ENCODE data around the gene LOXL3. TPM values are rescaled to one million over a fixed set of nuclear protein-coding genes. Genes with fewer than 3 reads are reported as not detected.
A peak's percentile ranks its signal among the peaks of the same experiment; 100 is the strongest.

LOXL3 gene
- total and polyA plus RNA-seq, 2 of the 8 experiments (the other 6 are each of a cell fraction or from before 2014, with no cell fraction given) = 22.4 to 27.2 TPM

- Histone ChIP-seq H2AK5ac (ENCODE audit: low read depth, low read length) (no peak overlapping the region), H3K14ac (ENCODE audit: insufficient read length) (no peak overlapping the region), H3K4me2 (ENCODE audit: insufficient read depth in 1 of 2, low read depth in 2 of 2, low read length in 2 of 2) (peak overlapping the region; percentile 63 to 88), H2BK5ac (ENCODE audit: low read depth, low read length) (no peak overlapping the region), H2BK12ac (ENCODE audit: low read depth, low read length) (peak overlapping the region; percentile 68; the same call in 1 of the 2 replicates), H4K5ac (ENCODE audit: insufficient read length, low read depth, low read length) (no peak overlapping the region), H3K9me3 (ENCODE audit: insufficient read depth in 2 of 2, low read depth in 1 of 2, low read length in 1 of 2) (peaks cover 7 to 12% of the 10 kb centered on the region in 2 experiments), H3K9ac (replicated peaks in 1 of 4; ENCODE audit: extremely low read depth in 1 of 4, low read depth in 3 of 4, low read length in 3 of 4) (peak overlapping the region in 1 of 4 experiments; percentile 13; a peak in 1 of 7 replicates), H3K4me3 (ENCODE audit: extremely low read depth in 1 of 4, insufficient read depth in 2 of 4, low read depth in 3 of 4, low read length in 4 of 4) (peak overlapping the region in 1 of 4 experiments; percentile 62; a peak in 3 of 8 replicates), H3K36me3 (ENCODE audit: control insufficient read depth in 2 of 4, insufficient read depth in 4 of 4, low read length in 3 of 4) (peaks cover 0 to 19% (median 0%) of the 10 kb centered on the region in 4 experiments; a peak in 1 of 8 replicates), H3K79me1 (ENCODE audit: low read depth, low read length) (no peaks in the 10 kb centered on the region), H2AFZ (ENCODE audit: low read length) (peak overlapping the region; percentile 61; the same call in 1 of the 2 replicates), H2BK15ac (ENCODE audit: low read length) (peak overlapping the region; percentile 92; the same call in 1 of the 2 replicates), H2BK20ac (ENCODE audit: low read length) (no peak overlapping the region), H3K79me2 (ENCODE audit: control insufficient read depth in 1 of 2, insufficient read depth in 2 of 2, low read length in 2 of 2) (no peaks in the 10 kb centered on the region), H3K56ac (replicated peaks; ENCODE audit: insufficient read length, low read depth, low read length) (no peak overlapping the region), H3K27me3 (replicated peaks in 1 of 4; ENCODE audit: control insufficient read depth in 3 of 4, extremely low read depth in 1 of 4, insufficient read depth in 3 of 4, low read length in 3 of 4) (peaks cover 68 to 93% (median 89%) of the 10 kb centered on the region in 4 experiments), H3K4me1 (replicated peaks in 1 of 4; ENCODE audit: control insufficient read depth in 3 of 4, insufficient read depth in 4 of 4, low read length in 3 of 4) (peaks cover 0 to 24% (median 10%) of the 10 kb centered on the region in 4 experiments; a peak in 6 of 7 replicates), H2BK120ac (replicated peaks; ENCODE audit: low read depth, low read length) (no peak overlapping the region), H3K4ac (replicated peaks; ENCODE audit: insufficient read length, low read depth, low read length) (no peak overlapping the region), H4K91ac (replicated peaks; ENCODE audit: insufficient read length, low read length) (peak overlapping the region; percentile 45), H4K20me1 (replicated peaks in 1 of 2; ENCODE audit: control insufficient read depth in 1 of 2, insufficient read depth in 2 of 2, low read length in 2 of 2) (peaks cover 2 to 4% of the 10 kb centered on the region in 2 experiments), H3K23ac (ENCODE audit: insufficient read length) (no peak overlapping the region), H3K18ac (ENCODE audit: extremely low read depth, low read length) (peak overlapping the region; percentile 83), H3K27ac (ENCODE audit: low read depth, low read length) (no peak overlapping the region), H4K8ac (ENCODE audit: extremely low read depth, insufficient read depth, low read length) (peak overlapping the region; percentile 84), H3K23me2 (ENCODE audit: low read depth, low read length) (peaks cover 10% of the 10 kb centered on the region; the same call in 1 of the 2 replicates)
- 12% methylated on average over 55 of the region's 72 CpGs; no CpG with 5 or more reads in 1 of the 2 experiments for WGBS, 2 experiments (ENCODE audit: extremely low coverage in 1 of 2, insufficient coverage in 1 of 2, insufficient read length in 1 of 2, insufficient replicate concordance in 2 of 2, low coverage in 1 of 2, low lambda C conversion rate in 2 of 2, missing lambda C conversion rate in 1 of 2)
- ChIA-PET CTCF (ENCODE audit: partially characterized antibody) (interaction anchor here (0.8 to 4.2 kb wide), 6 partner anchors 12 to 34 kb away, joined by 3 to 20 read pairs (median 5); partner anchors contain the start of genes AUP1, CCDC142, HTRA2 and TTC31), POLR2A (ENCODE audit: partially characterized antibody) (interaction anchor here (0.8 to 6.7 kb wide), 6 partner anchors 10 to 38 kb away, joined by 3 to 63 read pairs (median 10); partner anchors contain the start of genes AUP1, HTRA2, LBX2 and LOXL3)
- DNase-seq (ENCODE audit: low read depth in 1 of 2, low spot score in 2 of 2) (peak in 1 of 2 experiments; percentile 95), FAIRE-seq (no peak)
- TF ChIP-seq PHF8 (conservative IDR thresholded peaks at IDR 0.05; ENCODE audit: low read depth, low read length) (no peak), E2F6 (IDR thresholded peaks at IDR 0.05) (peak; percentile 100), MAX (IDR thresholded peaks at IDR 0.05) (peak; percentile 99), TEAD4 (IDR thresholded peaks at IDR 0.05; ENCODE audit: low read depth, low read length) (no peak), CTBP2 (IDR thresholded peaks at IDR 0.05; ENCODE audit: borderline replicate concordance, insufficient read depth, insufficient read length, low read length) (no peak), GABPA (IDR thresholded peaks at IDR 0.05; ENCODE audit: borderline replicate concordance, insufficient read depth, low read length) (0 out of 2 replicates have a peak, but pooled peaks have one; percentile 11), RBBP5 (IDR thresholded peaks at IDR 0.05; ENCODE audit: borderline replicate concordance, low read depth, low read length) (0 out of 2 replicates have a peak, but pooled peaks have one; percentile 40), CBX5 (IDR thresholded peaks at IDR 0.05; ENCODE audit: low read depth, low read length) (no peak)
These were observed 37.6 kb downstream of the LOXL3 start for GRCh38 chr2:74515981-74516633.
